Tibial nerve (tissue), 3 donors: Measurements from ENCODE around the gene VIPR2.

Experiments
- CTCF ChIP-seq, 5 experiments: fragments of 200-600 bp in 3 of 5; fragments of 450-650 bp in 2 of 5; sonication (generic) in 3 of 5; IDR thresholded peaks; one replicate each; pipeline ENCODE4 v1.5.1; 2016 to 2019; ENCODE audit warnings: antibody characterized with exemption in 5 of 5, mild to moderate bottlenecking in 3 of 5, moderate library complexity in 2 of 5
- POLR2A ChIP-seq, 2 donors: fragments of 450-650 bp; IDR thresholded peaks; one replicate each; pipeline ENCODE4 v1.6.1; 2017; ENCODE audit warnings: antibody characterized with exemption in 2 of 2, mild to moderate bottlenecking in 2 of 2, moderate library complexity in 2 of 2

DNA sequence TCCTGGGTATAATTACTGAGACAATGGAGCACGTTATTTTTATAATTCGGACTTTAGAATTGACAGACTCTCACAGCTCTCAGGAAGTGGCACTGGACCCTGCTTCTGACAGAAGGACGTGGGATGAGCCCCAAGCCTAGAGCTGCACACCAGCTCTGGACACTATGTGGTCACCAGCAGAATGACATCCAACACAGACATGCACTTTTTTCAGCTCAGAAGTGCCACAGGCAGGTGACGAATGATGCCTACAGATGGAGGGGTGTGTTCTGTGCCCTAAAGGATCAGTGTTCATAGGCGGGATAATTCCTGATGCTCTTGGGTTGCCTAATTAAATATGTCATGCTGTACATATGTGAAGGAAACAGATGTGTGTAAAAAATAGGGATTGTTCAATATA, 87.9 kb downstream of the VIPR2 start:
- TF ChIP-seq CTCF (IDR thresholded peaks at IDR 0.05): no peak
- TF ChIP-seq POLR2A (IDR thresholded peaks at IDR 0.05): no peak
